HL-60 (cell line): Measurements from ENCODE around the gene CRTC1.

ENCODE experiments used
- CTCF ChIP-seq: IDR thresholded peaks from one replicate; pipeline ENCODE4 v1.5.1; 2011; ENCODE audit warnings: low read length, control low read depth, inconsistent platforms; ENCODE audit not compliant: insufficient read depth
- GABPA ChIP-seq: IDR thresholded peaks from 2 replicates; pipeline ENCODE4 v1.6.1; 2012; ENCODE audit warnings: low read depth
- REST ChIP-seq: IDR thresholded peaks from 2 replicates; pipeline ENCODE4 v1.6.1; 2012; ENCODE audit warnings: low read depth; ENCODE audit not compliant: insufficient replicate concordance
- SPI1 ChIP-seq: IDR thresholded peaks from 2 replicates; pipeline ENCODE4 v1.6.1; 2012; ENCODE audit warnings: low read depth, mild to moderate bottlenecking, borderline replicate concordance

DNA sequence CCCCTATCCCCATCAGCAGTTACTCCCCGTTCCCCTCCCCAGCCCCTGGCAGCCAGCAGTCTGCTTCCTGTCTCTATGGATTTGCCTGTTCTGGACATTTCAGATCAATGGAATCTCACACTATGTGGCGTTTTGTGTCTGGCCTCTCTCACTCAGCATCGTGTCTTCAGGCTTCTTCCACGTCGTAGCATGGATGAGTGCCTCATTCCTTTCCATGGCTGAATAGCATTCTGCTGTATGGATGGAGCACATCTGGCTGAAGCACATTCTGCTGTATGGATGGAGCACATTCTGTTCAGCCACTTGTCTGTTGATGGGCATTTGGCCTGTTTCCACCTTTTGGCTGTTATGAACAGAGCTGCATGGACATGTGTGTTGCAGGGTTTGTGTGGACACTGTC is 29.5 kb downstream of the CRTC1 start:
- TF ChIP-seq GABPA (no peak), CTCF (no peak), REST (no peak), SPI1 (no peak)
